Fibroblast of the aortic adventitia (primary cell): Measurements from ENCODE around the gene LYRM4. TPM values are rescaled to one million over a fixed set of nuclear protein-coding genes. Genes with fewer than 3 reads are reported as not detected.

Source experiments
- DNase-seq: peaks from one replicate; pipeline ENCODE4 v3.0.0-alpha.2; 2010; ENCODE audit warnings: low read depth
- H3K4me3 ChIP-seq: 2 replicates; pipeline ENCODE4 v1.5.1; 2011; ENCODE audit warnings: low read depth, mild to moderate bottlenecking, control low read depth, low read length, moderate library complexity
- CTCF ChIP-seq: IDR thresholded peaks from 2 replicates; pipeline ENCODE4 v1.5.1; 2011; ENCODE audit warnings: mild to moderate bottlenecking, low read length, control low read depth, inconsistent platforms; ENCODE audit not compliant: insufficient read depth
- total RNA-seq: library from RNA; depleted of rRNA; stranded (reverse); fragments of >200 nt; gene quantifications from 2 replicates; pipeline ENCODE4 v1.2.3, GENCODE V29; 2012; ENCODE audit warnings: low replicate concordance

LYRM4 gene
- total RNA-seq, 1 donor, result 21.2 TPM

- no peak overlapping the region for H3K4me3 ChIP-seq
- peak; percentile 31 for TF ChIP-seq CTCF
- DNase-seq, result peak; percentile 31
Observed at GRCh38 chr6:5184218-5184617, 76.5 kb downstream of the LYRM4 start.

- TF ChIP-seq CTCF, result no peak
- no peak overlapping the region for H3K4me3 ChIP-seq
- DNase-seq, result peak; percentile 8
Observed at GRCh38 chr6:5181510-5182317, 79.0 kb downstream of the LYRM4 start.

GRCh38 chr6:5180636-5181035, 80.1 kb downstream of the LYRM4 start:
- H3K4me3 ChIP-seq, result no peak overlapping the region
- DNase-seq, result no peak
- TF ChIP-seq CTCF, result no peak

- no peak overlapping the region for H3K4me3 ChIP-seq
- no peak for TF ChIP-seq CTCF
- no peak for DNase-seq
Observed at GRCh38 chr6:5179917-5180316, 80.8 kb downstream of the LYRM4 start.

GRCh38 chr6:5178806-5179205, 81.9 kb downstream of the LYRM4 start:
- no peak for DNase-seq
- TF ChIP-seq CTCF, result no peak
- no peak overlapping the region for H3K4me3 ChIP-seq

- no peak overlapping the region for H3K4me3 ChIP-seq
- no peak for DNase-seq
- TF ChIP-seq CTCF, result no peak
Observed at GRCh38 chr6:5175635-5176034, 85.1 kb downstream of the LYRM4 start.
